Suppressor macrophage (primary cell): ENCODE measurements around the gene PGA5.
"Not testable (repeated sequence)": the region's sequence is repeated elsewhere in the genome, so short reads cannot be mapped to it uniquely, and the experiment has no call there.

Experiments
- DNase-seq, 4 experiments: peaks; one replicate each; pipeline ENCODE4 v3.0.0-alpha.2; 2020 to 2022
- total RNA-seq, 17 experiments: gene quantifications; one replicate each; lab custom pipeline; 2026; ENCODE audit warnings: mixed read lengths in 6 of 17, inconsistent platforms in 3 of 17; lab: John Stamatoyannopoulos, UW

The PGA5 gene
- 0 to 1.1 (median 0.14) reads per million in 17 experiments for total RNA-seq

- not testable (repeated sequence) for DNase-seq
Measured at GRCh38 chr11:61240875-61241274, at the start of gene PGA5. Gene PGA5 (plus strand): TSS chr11:61241175. CDS start chr11:61241227, 52 bp downstream.

GRCh38 chr11:61193596-61193995 is 47.4 kb upstream of the PGA5 start:
- DNase-seq, result no peak

GRCh38 chr11:61194169-61194671 is 46.8 kb upstream of the PGA5 start:
- no peak for DNase-seq

GRCh38 chr11:61194981-61195695 is 45.8 kb upstream of the PGA5 start:
- no peak for DNase-seq

GRCh38 chr11:61195719-61196118 is 45.3 kb upstream of the PGA5 start:
- no peak for DNase-seq

DNA sequence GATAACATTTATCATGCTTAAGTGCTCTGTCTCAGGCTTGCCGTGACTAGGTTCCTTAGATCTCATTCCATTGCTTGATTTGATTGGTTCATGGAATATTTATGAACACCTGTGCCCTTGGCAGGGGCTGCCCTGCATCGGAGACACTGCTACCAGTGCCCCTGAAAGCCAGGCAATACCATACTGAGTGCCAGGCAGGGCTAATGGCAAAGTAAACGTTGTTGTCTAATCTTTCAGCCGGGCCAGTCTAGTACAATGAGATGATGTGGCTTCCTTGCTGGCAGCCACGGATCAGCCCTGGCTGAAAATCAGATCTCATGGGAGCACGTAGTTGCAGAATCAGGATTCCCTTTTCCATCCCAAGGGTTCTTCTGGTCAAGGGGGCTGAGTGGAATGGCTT is 42.6 kb upstream of the PGA5 start:
- no peak for DNase-seq

DNA sequence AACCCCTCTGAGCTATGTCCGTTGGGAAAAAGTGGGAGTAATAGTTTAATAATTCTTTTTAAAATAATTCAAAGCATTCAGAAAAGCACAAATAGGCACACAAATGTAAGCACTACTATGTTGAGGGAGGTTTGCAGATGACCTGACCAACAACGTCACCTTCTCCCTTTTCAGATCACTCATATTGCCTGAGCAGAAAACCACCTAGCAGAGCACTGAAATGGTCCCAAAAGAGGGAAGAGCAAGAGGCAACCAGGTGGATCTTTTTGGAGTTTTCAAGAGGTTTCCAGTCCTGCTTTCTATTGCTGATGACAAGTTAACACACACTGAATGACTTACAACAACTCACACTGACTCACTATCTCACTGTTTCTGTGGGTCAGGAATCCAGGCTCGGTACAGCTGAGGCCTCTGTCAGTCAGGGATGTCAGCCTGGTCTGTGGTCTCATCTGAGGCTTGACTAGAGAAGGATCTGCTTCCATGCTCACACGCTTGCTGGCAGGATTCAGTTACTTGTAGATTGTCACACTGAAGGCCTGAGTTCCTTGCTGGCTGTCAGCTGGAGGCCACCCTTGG is 41.9 kb upstream of the PGA5 start:
- no peak for DNase-seq

GRCh38 chr11:61201476-61201875 is 39.5 kb upstream of the PGA5 start:
- no peak for DNase-seq

DNA sequence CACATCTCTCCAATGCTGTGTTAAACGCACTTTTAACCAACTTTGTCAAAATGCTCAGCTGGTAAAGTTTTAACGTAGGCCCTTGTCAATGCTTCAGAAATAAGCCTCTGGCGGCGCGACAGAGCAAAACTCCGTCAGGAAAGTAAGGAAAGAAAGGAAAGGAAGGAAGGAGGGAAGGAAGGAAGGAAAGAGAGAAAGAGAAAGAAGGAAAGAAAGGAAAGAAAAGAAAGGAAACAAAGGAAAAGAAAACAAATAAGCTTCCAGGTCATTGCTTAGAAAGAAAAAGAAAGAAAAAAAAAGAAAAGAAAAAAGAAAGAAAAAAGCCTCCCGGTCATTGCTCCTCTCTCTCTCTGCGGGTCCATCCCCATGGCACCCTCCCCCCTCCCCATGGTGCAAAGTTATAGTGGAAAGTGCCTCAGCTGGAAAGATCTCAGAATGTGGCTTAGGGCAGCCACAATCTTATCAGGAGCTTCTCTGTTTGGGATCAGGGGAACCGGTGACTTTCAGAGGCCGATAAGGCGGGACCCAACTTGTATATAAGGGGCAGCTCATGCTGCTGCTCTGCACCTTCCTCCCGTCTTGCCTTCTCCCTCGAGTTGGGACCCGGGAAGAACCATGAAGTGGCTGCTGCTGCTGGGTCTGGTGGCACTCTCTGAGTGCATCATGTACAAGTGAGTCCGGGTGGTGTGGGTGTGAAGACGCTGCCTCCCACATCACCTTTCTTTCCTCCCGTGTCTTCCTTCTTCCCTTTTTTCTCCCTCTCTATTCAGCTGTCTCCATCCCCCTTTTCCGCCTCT is 37.8 kb upstream of the PGA5 start, which contains the start of gene PGA3:
TSS of gene PGA3 (plus strand) at position 566 of the 797 bp plus-strand sequence. CDS start at position 616, 50 bp downstream.
- not testable (repeated sequence) for DNase-seq

DNA sequence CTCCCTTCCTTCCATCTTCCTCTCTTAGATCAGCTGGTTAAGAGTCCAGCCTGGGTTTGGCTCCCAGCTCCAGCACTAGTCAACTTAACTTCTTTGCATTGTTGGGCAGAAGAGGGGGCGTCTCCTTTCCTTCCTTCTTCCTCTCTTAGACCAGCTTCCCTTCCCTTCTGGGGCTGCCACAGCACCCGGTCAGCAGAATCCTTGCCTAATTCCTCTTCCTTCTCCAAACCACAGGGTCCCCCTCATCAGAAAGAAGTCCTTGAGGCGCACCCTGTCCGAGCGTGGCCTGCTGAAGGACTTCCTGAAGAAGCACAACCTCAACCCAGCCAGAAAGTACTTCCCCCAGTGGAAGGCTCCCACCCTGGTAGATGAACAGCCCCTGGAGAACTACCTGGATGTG is 37.1 kb upstream of the PGA5 start:
- DNase-seq, result not testable (repeated sequence)

GRCh38 chr11:61204502-61205059 is 36.4 kb upstream of the PGA5 start:
- peak in 1 of 4 experiments; percentile 3 for DNase-seq

DNA sequence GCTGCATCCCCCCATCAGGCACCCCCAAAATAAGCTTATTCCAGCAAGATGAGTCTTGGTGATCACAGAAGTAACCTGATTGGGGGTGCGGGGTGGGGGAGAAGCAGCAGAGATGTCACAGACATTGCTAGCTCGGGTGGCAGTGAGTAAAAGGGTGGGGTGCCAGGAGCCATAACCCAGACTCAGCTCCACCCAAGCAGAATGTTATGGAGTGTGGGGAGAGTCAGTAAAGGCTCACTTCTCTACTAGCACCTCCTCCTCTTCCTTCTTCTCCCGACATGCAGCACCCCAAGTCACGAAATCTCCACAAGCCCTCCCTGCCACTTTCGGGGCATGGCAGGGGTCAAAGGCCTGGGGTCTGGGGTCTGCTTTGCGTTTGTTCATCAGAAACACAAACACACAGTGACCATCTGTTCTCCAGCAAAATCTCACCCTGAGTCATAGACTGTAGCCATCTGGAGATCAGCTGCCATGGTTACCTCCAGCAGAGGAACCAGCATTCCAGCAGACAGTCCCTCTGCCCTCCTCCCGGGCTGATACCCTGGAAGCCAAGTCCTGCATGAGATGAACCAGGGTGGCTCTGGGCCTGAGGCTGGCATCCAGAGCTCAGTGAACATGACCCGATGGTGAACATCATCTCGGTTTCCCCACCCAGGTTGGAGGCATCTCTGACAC is 33.2 kb upstream of the PGA5 start:
- DNase-seq, result not testable (repeated sequence)

GRCh38 chr11:61210629-61211028 is 30.3 kb upstream of the PGA5 start:
- DNase-seq, result not testable (repeated sequence)

DNA sequence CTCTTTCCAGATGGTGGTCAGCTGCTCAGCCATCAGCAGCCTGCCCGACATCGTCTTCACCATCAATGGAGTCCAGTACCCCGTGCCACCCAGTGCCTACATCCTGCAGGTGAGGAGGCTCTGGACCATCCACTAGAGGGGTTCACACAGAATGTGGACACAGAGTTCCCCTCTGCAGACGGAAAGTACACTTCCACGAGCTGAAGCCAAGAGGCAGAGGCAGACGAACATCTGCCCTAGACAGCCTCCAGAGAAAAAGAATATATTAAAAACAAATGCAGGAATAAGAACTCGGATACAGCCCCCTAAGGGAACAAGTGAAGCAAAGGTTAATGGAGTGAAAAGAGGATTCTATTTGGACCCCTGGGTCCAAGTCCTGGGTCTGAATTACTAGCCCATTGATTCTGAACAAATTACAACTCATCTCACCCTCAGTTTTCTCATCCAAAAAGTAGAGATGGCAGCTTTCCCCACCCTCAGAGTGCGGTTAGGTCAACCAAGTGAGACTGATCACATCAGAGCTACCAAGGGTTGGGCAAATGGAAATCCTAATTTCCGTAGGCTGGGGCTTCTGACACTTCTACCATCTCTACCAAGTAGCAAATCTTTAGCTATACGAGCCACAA is 29.5 kb upstream of the PGA5 start:
- not testable (repeated sequence) for DNase-seq

DNA sequence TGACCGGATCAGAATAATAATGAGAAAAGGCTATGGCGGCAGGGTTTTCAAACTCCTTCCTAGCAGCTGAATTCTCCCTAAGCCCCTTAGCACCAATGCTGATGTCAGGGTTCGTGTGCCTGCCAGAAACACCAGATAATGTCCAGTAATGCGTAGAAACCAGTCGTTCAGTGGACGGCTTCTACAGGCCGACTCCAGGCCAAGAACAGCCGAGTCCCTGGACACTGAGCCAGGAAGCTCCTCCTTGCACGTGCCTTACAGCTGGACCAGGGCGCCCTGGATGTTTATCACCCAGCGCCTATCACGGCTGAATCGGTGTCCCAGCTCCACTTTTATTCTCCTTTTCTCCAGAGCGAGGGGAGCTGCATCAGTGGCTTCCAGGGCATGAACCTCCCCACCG is 28.8 kb upstream of the PGA5 start:
- not testable (repeated sequence) for DNase-seq

DNA sequence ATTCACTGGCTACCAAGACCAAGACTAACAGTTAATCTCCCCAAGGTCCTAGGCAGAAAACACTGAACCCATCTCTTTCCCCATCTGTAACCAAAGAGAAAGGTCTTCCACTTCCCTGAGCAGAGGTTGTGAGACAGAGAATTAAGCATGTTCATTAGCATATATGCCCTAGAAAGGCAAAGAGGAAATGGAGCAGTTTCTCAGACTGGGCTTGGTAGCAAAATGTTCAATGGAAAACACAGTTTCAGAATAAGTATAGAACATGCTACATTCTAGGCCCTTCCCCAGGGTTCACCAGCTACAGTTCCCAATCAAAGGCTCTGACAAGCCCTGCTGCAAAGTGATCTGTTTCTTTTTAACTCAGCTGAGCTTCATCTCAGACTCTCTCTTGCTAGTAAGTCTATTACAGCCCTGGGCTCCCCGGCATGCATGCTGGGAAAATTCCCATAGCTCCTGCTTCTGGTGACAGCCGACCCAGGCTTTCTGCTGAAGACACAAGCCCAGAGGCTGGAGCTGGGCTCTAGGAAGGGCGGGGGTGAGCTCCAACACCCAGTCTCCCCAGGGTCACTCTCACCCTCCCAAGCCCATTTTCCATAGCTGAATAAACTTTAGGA is 27.2 kb upstream of the PGA5 start:
- DNase-seq, result not testable (repeated sequence)

DNA sequence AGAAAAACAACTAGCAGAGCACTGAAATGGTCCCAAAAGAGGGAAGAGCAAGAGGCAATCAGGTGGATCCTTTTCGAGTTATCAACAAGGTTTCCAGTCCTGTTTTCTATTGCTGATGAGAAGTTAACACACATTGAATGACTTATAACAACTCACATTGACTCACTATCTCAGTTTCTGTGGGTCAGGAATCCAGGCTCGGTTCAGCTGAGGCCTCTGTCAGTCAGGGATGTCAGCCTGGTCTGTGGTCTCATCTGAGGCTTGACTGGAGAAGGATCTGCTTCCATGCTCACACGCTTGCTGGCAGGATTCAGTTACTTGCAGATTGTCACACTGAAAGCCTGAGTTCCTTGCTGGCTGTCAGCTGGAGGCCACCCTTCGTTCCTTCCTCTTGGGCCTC is 22.7 kb upstream of the PGA5 start:
- not testable (repeated sequence) for DNase-seq

- DNase-seq, result not testable (repeated sequence)
Measured at GRCh38 chr11:61219016-61219415, 22.0 kb upstream of the PGA5 start.

DNA sequence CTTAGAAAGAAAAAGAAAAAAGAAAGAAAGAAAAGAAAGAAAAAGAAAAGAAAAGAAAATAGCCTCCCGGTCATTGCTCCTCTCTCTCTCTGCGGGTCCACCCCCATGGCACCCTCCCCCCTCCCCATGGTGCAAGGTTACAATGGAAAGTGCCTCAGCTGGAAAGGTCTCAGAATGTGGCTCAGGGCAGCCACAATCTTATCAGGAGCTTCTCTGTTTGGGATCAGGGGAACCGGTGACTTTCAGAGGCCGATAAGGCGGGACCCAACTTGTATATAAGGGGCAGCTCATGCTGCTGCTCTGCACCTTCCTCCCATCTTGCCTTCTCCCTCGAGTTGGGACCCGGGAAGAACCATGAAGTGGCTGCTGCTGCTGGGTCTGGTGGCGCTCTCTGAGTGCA is 18.9 kb upstream of the PGA5 start, which contains the start of gene PGA4:
TSS of gene PGA4 (plus strand) at position 301 of the 400 bp plus-strand sequence. CDS start at position 355, 54 bp downstream.
- DNase-seq, result not testable (repeated sequence)

GRCh38 chr11:61222692-61223091 is 18.3 kb upstream of the PGA5 start:
- not testable (repeated sequence) for DNase-seq
